NCI-H1930 (cell line): ENCODE measurements around the gene QSER1.

ENCODE experiments used
- DNase-seq, 2 experiments: peaks; one replicate each; lab custom pipeline; 2025; lab: John Stamatoyannopoulos, UW

Gene QSER1

GRCh38 chr11:32890843-32891656 is 1.6 kb upstream of the QSER1 start:
- DNase-seq = peak; percentile 86 to 94

- DNase-seq = peak; percentile 71 to 82
Measured at GRCh38 chr11:32891657-32892354, 805 bp upstream of the QSER1 start.

- DNase-seq = no peak
Measured at GRCh38 chr11:32893093-32893342, 407 bp downstream of the QSER1 start.

GRCh38 chr11:32893343-32894148 is 935 bp downstream of the QSER1 start:
- DNase-seq = peak; percentile 45 to 74

- peak; percentile 57 to 63 for DNase-seq
Measured at GRCh38 chr11:32894149-32894827, 1.7 kb downstream of the QSER1 start.

- no peak for DNase-seq
Measured at GRCh38 chr11:32894921-32895320, 2.3 kb downstream of the QSER1 start.

- no peak for DNase-seq
Measured at GRCh38 chr11:32895471-32895870, 2.9 kb downstream of the QSER1 start.

- DNase-seq = no peak
Measured at GRCh38 chr11:32897103-32897502, 4.5 kb downstream of the QSER1 start.

- no peak for DNase-seq
Measured at GRCh38 chr11:32899438-32899837, 6.8 kb downstream of the QSER1 start.

- no peak for DNase-seq
Measured at GRCh38 chr11:32902089-32902665, 9.6 kb downstream of the QSER1 start.

GRCh38 chr11:32905028-32905667 is 12.5 kb downstream of the QSER1 start:
- DNase-seq = no peak

- no peak for DNase-seq
Measured at GRCh38 chr11:32908619-32909018, 16.0 kb downstream of the QSER1 start.

GRCh38 chr11:32911413-32911812 is 18.8 kb downstream of the QSER1 start:
- DNase-seq = no peak

- no peak for DNase-seq
Measured at GRCh38 chr11:32913445-32913844, 20.8 kb downstream of the QSER1 start.

GRCh38 chr11:32916361-32916760 is 23.8 kb downstream of the QSER1 start:
- DNase-seq = no peak

GRCh38 chr11:32916994-32917393 is 24.4 kb downstream of the QSER1 start:
- DNase-seq = no peak

- no peak for DNase-seq
Measured at GRCh38 chr11:32918427-32918826, 25.8 kb downstream of the QSER1 start.

GRCh38 chr11:32919338-32919737 is 26.7 kb downstream of the QSER1 start:
- DNase-seq = no peak

GRCh38 chr11:32920570-32920969 is 28.0 kb downstream of the QSER1 start:
- no peak for DNase-seq

GRCh38 chr11:32921204-32921603 is 28.6 kb downstream of the QSER1 start:
- DNase-seq = no peak

- DNase-seq = no peak
Measured at GRCh38 chr11:32931606-32932005, 39.0 kb downstream of the QSER1 start.
